Fibroblast of lung (primary cell): Measurements from ENCODE around the gene ANKRD13D. TPM values are rescaled to one million over a fixed set of nuclear protein-coding genes. Genes with fewer than 3 reads are reported as not detected.
A peak's percentile ranks its signal among the peaks of the same experiment; 100 is the strongest.

Source experiments
- DNase-seq, 2 donors: peaks; one replicate each; pipeline versions ENCODE4 v3.0.0 to v3.0.0-alpha.2; 2010; ENCODE audit warnings: low read depth in 2 of 2
- H2AFZ ChIP-seq: 2 replicates; pipeline ENCODE4 v1.5.1; 2012; ENCODE audit warnings: low read length, control low read depth, inconsistent platforms
- H3K27ac ChIP-seq: 2 replicates; pipeline ENCODE4 v1.5.1; 2011; ENCODE audit warnings: low read length, control low read depth; ENCODE audit not compliant: insufficient read depth
- H3K27me3 ChIP-seq: 2 replicates; pipeline ENCODE4 v1.5.1; 2011; ENCODE audit warnings: mild to moderate bottlenecking, low read length; ENCODE audit not compliant: control insufficient read depth, insufficient read depth
- H3K36me3 ChIP-seq: 2 replicates; pipeline ENCODE4 v1.5.1; 2011; ENCODE audit warnings: low read length; ENCODE audit not compliant: control insufficient read depth, insufficient read depth
- H3K4me1 ChIP-seq: 2 replicates; pipeline ENCODE4 v1.5.1; 2011; ENCODE audit warnings: low read length; ENCODE audit not compliant: control insufficient read depth, insufficient read depth; ENCODE audit errors: extremely low read depth
- H3K4me2 ChIP-seq: 2 replicates; pipeline ENCODE4 v1.5.1; 2011; ENCODE audit warnings: low read length, control low read depth; ENCODE audit not compliant: insufficient read depth; ENCODE audit errors: extremely low read depth
- H3K4me3 ChIP-seq, 4 experiments: fragments of 200-600 bp in 1 of 4; sonication (generic) in 1 of 4; replicated peaks in 1 of 4; 2 replicates each; pipeline ENCODE4 v1.5.1; 2011 to 2016; ENCODE audit warnings: low read length in 4 of 4, low read depth in 3 of 4, mild to moderate bottlenecking in 3 of 4, control low read depth in 2 of 4, inconsistent platforms in 1 of 4, mixed read lengths in 1 of 4; ENCODE audit not compliant: insufficient read depth in 1 of 4; ENCODE audit errors: control extremely low read depth in 1 of 4
- H3K79me2 ChIP-seq: 2 replicates; pipeline ENCODE4 v1.5.1; 2012; ENCODE audit warnings: mild to moderate bottlenecking, low read length, inconsistent platforms; ENCODE audit not compliant: control insufficient read depth, insufficient read depth
- H3K9ac ChIP-seq: 2 replicates; pipeline ENCODE4 v1.5.1; 2011; ENCODE audit warnings: mild to moderate bottlenecking, low read length, control low read depth; ENCODE audit not compliant: insufficient read depth
- H3K9me3 ChIP-seq: 2 replicates; pipeline ENCODE4 v1.5.1; 2012; ENCODE audit warnings: low read depth, low read length; ENCODE audit not compliant: control insufficient read depth, insufficient read depth
- H4K20me1 ChIP-seq: 2 replicates; pipeline ENCODE4 v1.5.1; 2011; ENCODE audit warnings: low read length; ENCODE audit not compliant: control insufficient read depth, insufficient read depth; ENCODE audit errors: extremely low read depth
- EZH2 ChIP-seq: IDR thresholded peaks from 2 replicates; pipeline ENCODE4 v1.5.1; 2012; ENCODE audit warnings: low read length, control low read depth, mild to moderate bottlenecking; ENCODE audit errors: missing control alignments
- polyA plus RNA-seq, 2 donors: library from polyadenylated mRNA; depleted of rRNA in 1 of 2; stranded (reverse) in 1 of 2; unstranded in 1 of 2; fragments of >200 nt; gene quantifications; 2 replicates each; pipeline ENCODE4 v1.2.1, GENCODE V29; 2011 to 2012; ENCODE audit warnings: missing spikeins in 1 of 2
- total RNA-seq: library from RNA; depleted of rRNA; stranded (reverse); fragments of >200 nt; gene quantifications from 2 replicates; pipeline ENCODE4 v1.2.1, GENCODE V29; 2014
- TF ChIP-seq, protein P1 (sequence below), 2 donors: IDR thresholded peaks in 1 of 2; conservative IDR thresholded peaks in 1 of 2; 1 replicate in 1 of 2; 2 replicates in 1 of 2; pipeline ENCODE4 v1.5.1; 2011 to 2012; ENCODE audit warnings: low read length in 2 of 2, control low read depth in 1 of 2, inconsistent platforms in 1 of 2, low read depth in 1 of 2, mild to moderate bottlenecking in 1 of 2

The ANKRD13D gene
- total and polyA plus RNA-seq, 2 donors (not counting 1 experiment from before 2014, with no cell fraction given): 11.5 to 45.4 TPM

DNA sequence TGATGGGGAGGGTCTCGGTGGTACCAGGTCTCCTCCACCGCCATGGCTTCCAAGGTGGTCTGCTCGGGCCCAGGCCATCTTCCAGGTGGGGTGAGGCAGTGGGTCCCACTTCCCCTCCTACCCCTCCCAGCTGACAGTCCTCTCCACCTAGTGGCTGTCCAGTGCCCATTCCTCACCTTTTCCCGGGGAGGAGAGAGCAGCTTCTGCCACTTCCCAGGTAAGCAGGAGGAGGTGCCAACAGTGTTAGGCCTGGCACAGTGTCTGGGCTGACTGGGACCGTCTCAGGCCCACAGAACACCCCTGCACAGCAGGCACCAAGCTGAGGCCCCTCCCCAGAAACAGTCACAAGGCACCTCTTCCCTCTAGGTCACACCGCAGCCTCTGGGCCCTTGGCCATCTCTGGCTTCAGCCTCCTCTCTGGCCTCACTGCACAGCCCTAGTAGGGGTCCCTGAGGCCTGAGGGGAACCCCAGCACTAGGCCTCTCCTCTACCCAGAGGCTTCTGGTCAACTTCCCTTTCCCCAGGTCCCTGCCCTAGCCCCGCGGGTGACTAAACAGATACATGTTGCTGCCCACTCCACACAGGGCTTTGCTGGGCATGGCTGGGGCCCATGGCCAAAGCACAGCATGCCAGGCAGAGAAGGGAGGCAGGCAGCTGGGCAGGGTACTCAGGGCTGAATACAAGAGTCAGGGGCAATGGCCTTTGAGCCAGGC is 2.3 kb upstream of the ANKRD13D start:
- no peak overlapping the region for H3K4me3 ChIP-seq
- H3K9ac ChIP-seq: no peak overlapping the region
- H3K27ac ChIP-seq: no peak overlapping the region
- H3K79me2 ChIP-seq: peaks cover 15% of the 10 kb centered on the region
- no peaks in the 10 kb centered on the region for H3K9me3 ChIP-seq
- no peak overlapping the region for H2AFZ ChIP-seq
- no peak for TF ChIP-seq EZH2
- TF ChIP-seq, protein P1, sequence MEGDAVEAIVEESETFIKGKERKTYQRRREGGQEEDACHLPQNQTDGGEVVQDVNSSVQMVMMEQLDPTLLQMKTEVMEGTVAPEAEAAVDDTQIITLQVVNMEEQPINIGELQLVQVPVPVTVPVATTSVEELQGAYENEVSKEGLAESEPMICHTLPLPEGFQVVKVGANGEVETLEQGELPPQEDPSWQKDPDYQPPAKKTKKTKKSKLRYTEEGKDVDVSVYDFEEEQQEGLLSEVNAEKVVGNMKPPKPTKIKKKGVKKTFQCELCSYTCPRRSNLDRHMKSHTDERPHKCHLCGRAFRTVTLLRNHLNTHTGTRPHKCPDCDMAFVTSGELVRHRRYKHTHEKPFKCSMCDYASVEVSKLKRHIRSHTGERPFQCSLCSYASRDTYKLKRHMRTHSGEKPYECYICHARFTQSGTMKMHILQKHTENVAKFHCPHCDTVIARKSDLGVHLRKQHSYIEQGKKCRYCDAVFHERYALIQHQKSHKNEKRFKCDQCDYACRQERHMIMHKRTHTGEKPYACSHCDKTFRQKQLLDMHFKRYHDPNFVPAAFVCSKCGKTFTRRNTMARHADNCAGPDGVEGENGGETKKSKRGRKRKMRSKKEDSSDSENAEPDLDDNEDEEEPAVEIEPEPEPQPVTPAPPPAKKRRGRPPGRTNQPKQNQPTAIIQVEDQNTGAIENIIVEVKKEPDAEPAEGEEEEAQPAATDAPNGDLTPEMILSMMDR (conservative IDR thresholded peaks at IDR 0.05 in 1 of 2, IDR thresholded peaks at IDR 0.05 in 1 of 2; ENCODE audit: low read depth in 1 of 2, low read length in 2 of 2): no peak
- H4K20me1 ChIP-seq: no peaks in the 10 kb centered on the region
- H3K36me3 ChIP-seq: peaks cover 38% of the 10 kb centered on the region
- H3K27me3 ChIP-seq: no peaks in the 10 kb centered on the region
- H3K4me2 ChIP-seq: no peak overlapping the region
- peaks cover 13% of the 10 kb centered on the region for H3K4me1 ChIP-seq
- no peak for DNase-seq

DNA sequence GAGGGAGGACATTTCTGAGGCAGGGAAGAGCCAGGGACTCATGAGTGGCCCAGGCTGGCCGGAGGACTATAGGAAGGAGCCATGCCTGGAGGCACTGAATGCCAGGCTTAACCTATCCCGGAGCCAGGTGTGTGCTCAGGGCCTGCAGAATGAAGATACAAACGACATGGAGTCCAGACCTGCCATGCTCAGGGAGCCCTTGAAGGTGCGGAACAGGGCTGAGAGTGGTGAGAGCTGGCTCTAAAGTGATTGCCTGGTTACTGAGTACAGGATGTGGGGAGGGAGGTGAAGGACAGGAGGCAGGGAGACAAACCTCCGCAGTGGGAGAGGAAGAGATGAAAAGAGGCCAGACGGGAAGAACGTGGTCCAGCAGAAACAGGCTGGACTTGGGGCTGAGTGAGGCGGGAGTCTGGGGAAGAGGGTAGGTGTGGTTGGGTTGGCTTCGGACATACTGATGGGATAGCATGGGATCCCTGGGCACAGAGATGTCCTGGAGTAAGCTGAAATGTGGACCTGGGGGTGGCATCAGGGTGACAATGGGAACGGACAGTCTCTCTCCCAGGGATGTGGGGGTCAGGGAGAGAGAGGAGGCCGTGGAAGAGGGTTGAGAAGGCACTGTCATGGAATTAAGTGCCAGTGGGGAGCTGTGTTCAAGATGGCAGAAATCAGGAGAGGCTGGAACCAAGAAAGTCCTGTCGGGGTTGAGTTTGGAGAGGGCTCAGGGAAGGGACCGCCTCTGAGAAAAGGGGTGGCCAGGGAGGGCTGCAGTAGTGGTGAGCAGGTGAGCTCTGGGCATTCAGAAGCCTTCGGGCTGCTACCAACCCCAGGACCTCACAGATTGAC is 1.5 kb upstream of the ANKRD13D start:
- Histone ChIP-seq H2AFZ (peak overlapping the region; percentile 77), H3K79me2 (peaks cover 15% of the 10 kb centered on the region), H4K20me1 (no peaks in the 10 kb centered on the region), H3K27me3 (no peaks in the 10 kb centered on the region), H3K4me2 (peak overlapping the region; percentile 82), H3K4me1 (peaks cover 17% of the 10 kb centered on the region), H3K36me3 (peaks cover 39% of the 10 kb centered on the region), H3K9me3 (no peaks in the 10 kb centered on the region), H3K4me3 (peak overlapping the region in 2 of 4 experiments; percentile 24 to 83), H3K27ac (peak overlapping the region; percentile 97), H3K9ac (peak overlapping the region; percentile 84)
- no peak for TF ChIP-seq EZH2
- TF ChIP-seq, protein P1 (conservative IDR thresholded peaks at IDR 0.05 in 1 of 2, IDR thresholded peaks at IDR 0.05 in 1 of 2; ENCODE audit: low read depth in 1 of 2, low read length in 2 of 2): no peak
- DNase-seq: no peak

DNA sequence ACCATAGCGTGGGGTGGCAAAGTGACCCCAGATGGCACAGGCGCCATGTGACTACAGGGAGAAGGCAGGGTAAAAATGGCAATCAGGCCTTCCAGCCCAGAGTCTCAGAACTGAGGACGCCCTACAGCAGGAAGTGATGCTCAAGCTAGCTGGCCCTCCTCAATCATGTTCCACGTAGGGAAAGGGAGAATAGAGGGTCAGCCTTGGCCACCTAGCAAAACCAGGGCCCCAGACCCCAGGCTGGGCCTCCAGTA is 978 bp upstream of the ANKRD13D start:
- Histone ChIP-seq H3K27ac (peak overlapping the region; percentile 97), H3K4me3 (peak overlapping the region in 2 of 4 experiments; percentile 24 to 83)
- no peak for DNase-seq

More for the DNA sequence above, 978 bp upstream of the ANKRD13D start:
- peaks cover 36% of the 10 kb centered on the region for H3K36me3 ChIP-seq
- peaks cover 15% of the 10 kb centered on the region for H3K79me2 ChIP-seq
- no peaks in the 10 kb centered on the region for H3K9me3 ChIP-seq
- H3K27me3 ChIP-seq: no peaks in the 10 kb centered on the region
- H4K20me1 ChIP-seq: no peaks in the 10 kb centered on the region
- H2AFZ ChIP-seq: peak overlapping the region; percentile 77
- no peak for TF ChIP-seq EZH2
- TF ChIP-seq, protein P1 (conservative IDR thresholded peaks at IDR 0.05 in 1 of 2, IDR thresholded peaks at IDR 0.05 in 1 of 2; ENCODE audit: low read depth in 1 of 2, low read length in 2 of 2): no peak
- peak overlapping the region; percentile 84 for H3K9ac ChIP-seq
- peak overlapping the region; percentile 82 for H3K4me2 ChIP-seq
- H3K4me1 ChIP-seq: peaks cover 19% of the 10 kb centered on the region
